ENCODE results near the gene PARVB. TPM values are rescaled to one million over a fixed set of nuclear protein-coding genes. Genes with fewer than 3 reads are reported as not detected.

The PARVB gene
- total and polyA plus RNA-seq, 9 of the 15 experiments (the other 6 are each of a cell fraction or from before 2014, with no cell fraction given): 1.1 to 59.2 (median 29.2) TPM

- TF ChIP-seq ATF3 (IDR thresholded peaks at IDR 0.05) (no peak), ATF3 (CRISPR knock-in tag; conservative IDR thresholded peaks at IDR 0.05) (no peak), MAFG (tag; conservative IDR thresholded peaks at IDR 0.05) (no peak), ZNF512 (tag; IDR thresholded peaks at IDR 0.05) (no peak), ZNF518B (CRISPR knock-in tag; IDR thresholded peaks at IDR 0.05) (no peak), CLOCK (CRISPR knock-in tag; IDR thresholded peaks at IDR 0.05; ENCODE audit: borderline replicate concordance) (no peak), ZFP36 (IDR thresholded peaks at IDR 0.05; ENCODE audit: low read depth, low read length, partially characterized antibody) (no peak), TBL1XR1 (IDR thresholded peaks at IDR 0.05; ENCODE audit: low read length in 2 of 2) (no peak)
Measured at GRCh38 chr22:44098021-44098739, 74.1 kb downstream of the PARVB start (continued).
